Measurements from ENCODE around the gene CLDN7. TPM values are rescaled to one million over a fixed set of nuclear protein-coding genes. Genes with fewer than 3 reads are reported as not detected.
A peak's percentile ranks its signal among the peaks of the same experiment; 100 is the strongest.

Gene CLDN7
- total RNA-seq, 1 experiment from 2014 or later: 286 TPM

- TF ChIP-seq MAX (IDR thresholded peaks at IDR 0.05) (peak; percentile 66), FOSL1 (IDR thresholded peaks at IDR 0.05; ENCODE audit: low read depth) (no peak), SP1 (IDR thresholded peaks at IDR 0.05; ENCODE audit: low read depth) (no peak; the same call in 1 of the 2 replicates), EZH2 (IDR thresholded peaks at IDR 0.05) (no peak), EZH2phosphoT487 (IDR thresholded peaks at IDR 0.05; ENCODE audit: borderline replicate concordance) (no peak), SIN3A (IDR thresholded peaks at IDR 0.05; ENCODE audit: low read depth) (no peak), JUND (IDR thresholded peaks at IDR 0.05) (no peak), POLR2AphosphoS5 (IDR thresholded peaks at IDR 0.05; ENCODE audit: low read depth, low read length) (peak; percentile 40; the same call in 1 of the 2 replicates), REST (IDR thresholded peaks at IDR 0.05; ENCODE audit: low read depth) (no peak), ATF3 (IDR thresholded peaks at IDR 0.05) (no peak)
Measured at GRCh38 chr17:7280519-7281073, 18.3 kb upstream of the CLDN7 start (continued).

GRCh38 chr17:7279448-7279847 lies 17.2 kb upstream of the CLDN7 start:
- H3K4me3 ChIP-seq (replicated peaks in 1 of 2; ENCODE audit: low read depth in 1 of 2, low read length in 2 of 2): no peak overlapping the region
- H3K79me2 ChIP-seq (ENCODE audit: insufficient read depth, low read length): no peaks in the 10 kb centered on the region
- no peaks in the 10 kb centered on the region for H3K9me2 ChIP-seq (ENCODE audit: insufficient read depth)
- no TSS peak for BruUV-seq (replicated peaks)
- ATAC-seq (no peak), DNase-seq (ENCODE audit: low read depth, low spot score) (no peak)
- no peaks in the 10 kb centered on the region for H3K9me3 ChIP-seq (ENCODE audit: control insufficient read depth in 1 of 2, insufficient read depth in 1 of 2, low read depth in 1 of 2, low read length in 2 of 2)
- ChIA-PET RAD21 (ENCODE audit: low non-redundant PET in 1 of 2, low total read pairs in 2 of 2, uncharacterized antibody in 2 of 2, unreplicated experiment in 2 of 2) (no interaction called here), POLR2A (no interaction called here), CTCF (interaction anchor here (0.7 to 1.3 kb wide), 2 partner anchors 17 to 364 kb away, joined by 3 to 6 read pairs; no protein-coding TSS in a partner anchor)
- no peak overlapping the region for H2AFZ ChIP-seq (ENCODE audit: low read depth, low read length, poor library complexity, severe bottlenecking)
- no peak overlapping the region for H3K9ac ChIP-seq (ENCODE audit: low read length)
- H3K27me3 ChIP-seq (ENCODE audit: insufficient read depth, low read length): no peaks in the 10 kb centered on the region
- no peak overlapping the region for H3K27ac ChIP-seq (ENCODE audit: low read depth, low read length)
- H4K20me1 ChIP-seq (ENCODE audit: insufficient read depth): no peaks in the 10 kb centered on the region
- intact Hi-C loops (cut with micrococcal nuclease): no loop called here
- peaks cover 13 to 34% of the 10 kb centered on the region in 2 experiments for H3K4me1 ChIP-seq (ENCODE audit: control insufficient read depth in 1 of 2, insufficient read depth in 2 of 2, low read length in 2 of 2)
- H3K4me2 ChIP-seq (ENCODE audit: low read length): no peak overlapping the region
- no peaks in the 10 kb centered on the region for H3K36me3 ChIP-seq (ENCODE audit: control insufficient read depth in 1 of 2, insufficient read depth in 2 of 2, low read length in 2 of 2)
- TF ChIP-seq EZH2phosphoT487 (IDR thresholded peaks at IDR 0.05; ENCODE audit: borderline replicate concordance) (no peak), CTCF (IDR thresholded peaks at IDR 0.05 in 2 of 3, conservative IDR thresholded peaks at IDR 0.05 in 1 of 3; ENCODE audit: borderline replicate concordance in 1 of 3, insufficient read depth in 1 of 3, low read depth in 2 of 3, low read length in 2 of 3) (no peak), RAD21 (IDR thresholded peaks at IDR 0.05; ENCODE audit: low read depth) (no peak), JUND (IDR thresholded peaks at IDR 0.05) (no peak), ATF3 (IDR thresholded peaks at IDR 0.05) (no peak), ZNF274 (IDR thresholded peaks at IDR 0.05; ENCODE audit: low read depth, low read length) (no peak), EZH2 (IDR thresholded peaks at IDR 0.05) (no peak), SRF (IDR thresholded peaks at IDR 0.05; ENCODE audit: low read depth) (no peak), YY1 (IDR thresholded peaks at IDR 0.05; ENCODE audit: extremely low read depth, insufficient replicate concordance, low read depth, low read length) (no peak), MAX (IDR thresholded peaks at IDR 0.05) (no peak)

Measured in HCT116 (cell line).